Measurements from ENCODE around the gene CNTN5.
"Not testable (repeated sequence)": the region's sequence is repeated elsewhere in the genome, so short reads cannot be mapped to it uniquely, and the experiment has no call there.

The CNTN5 gene

DNA sequence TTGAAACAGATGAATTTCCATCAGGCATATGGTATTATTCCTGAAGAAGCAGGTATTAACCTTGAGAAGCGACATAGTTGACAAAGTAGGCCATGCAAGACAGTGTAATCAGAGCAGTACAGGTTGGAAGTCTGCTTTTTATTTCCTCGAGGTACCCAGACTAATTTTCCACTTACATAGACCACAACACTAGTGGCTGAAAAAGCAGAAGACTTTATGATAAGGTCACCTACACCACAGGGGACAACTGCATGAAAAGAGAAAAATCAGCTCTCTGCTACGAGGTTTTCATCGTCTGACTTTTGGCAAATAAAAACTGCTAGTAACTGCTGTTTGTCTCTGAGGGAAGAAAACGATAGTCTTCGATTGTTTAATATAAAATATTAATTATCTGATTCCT is 77.5 kb downstream of the CNTN5 start:
- no peak overlapping the region for H3K4me3 ChIP-seq (ENCODE audit: control insufficient read depth, low read depth, low read length)
- TF ChIP-seq CTCF (IDR thresholded peaks at IDR 0.05; ENCODE audit: control insufficient read depth, insufficient read depth, low read depth, low read length, missing control alignments): no peak
- no peak for DNase-seq (ENCODE audit: low read depth)

- TF ChIP-seq CTCF (IDR thresholded peaks at IDR 0.05; ENCODE audit: control insufficient read depth, insufficient read depth, low read depth, low read length, missing control alignments): no peak
- H3K4me3 ChIP-seq (ENCODE audit: control insufficient read depth, low read depth, low read length): no peak overlapping the region
- DNase-seq (ENCODE audit: low read depth): no peak
Measured at GRCh38 chr11:99098751-99099150, 78.0 kb downstream of the CNTN5 start.

GRCh38 chr11:99117603-99118002 is 96.9 kb downstream of the CNTN5 start:
- H3K4me3 ChIP-seq (ENCODE audit: control insufficient read depth, low read depth, low read length): no peak overlapping the region
- no peak for DNase-seq (ENCODE audit: low read depth)
- no peak for TF ChIP-seq CTCF (IDR thresholded peaks at IDR 0.05; ENCODE audit: control insufficient read depth, insufficient read depth, low read depth, low read length, missing control alignments)

DNA sequence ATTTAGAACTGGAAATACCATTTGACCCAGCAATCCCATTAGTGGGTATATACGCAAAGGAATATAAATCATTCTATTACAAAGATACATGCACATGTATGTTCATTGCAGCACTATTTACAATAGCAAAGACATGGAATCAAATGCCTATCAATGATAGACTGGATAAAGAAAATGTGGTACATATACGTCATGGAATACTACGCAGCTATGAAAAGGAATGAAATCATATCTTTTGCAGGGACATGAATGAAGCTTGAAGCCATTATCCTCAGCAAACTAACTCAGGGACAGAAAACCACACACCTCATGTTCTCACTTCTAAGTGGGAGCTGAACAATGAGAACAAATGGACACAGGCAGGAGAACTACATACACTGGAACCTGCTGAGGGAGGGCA is 113.1 kb downstream of the CNTN5 start:
- DNase-seq (ENCODE audit: low read depth); H3K4me3 ChIP-seq (ENCODE audit: control insufficient read depth, low read depth, low read length): not testable (repeated sequence)

DNA sequence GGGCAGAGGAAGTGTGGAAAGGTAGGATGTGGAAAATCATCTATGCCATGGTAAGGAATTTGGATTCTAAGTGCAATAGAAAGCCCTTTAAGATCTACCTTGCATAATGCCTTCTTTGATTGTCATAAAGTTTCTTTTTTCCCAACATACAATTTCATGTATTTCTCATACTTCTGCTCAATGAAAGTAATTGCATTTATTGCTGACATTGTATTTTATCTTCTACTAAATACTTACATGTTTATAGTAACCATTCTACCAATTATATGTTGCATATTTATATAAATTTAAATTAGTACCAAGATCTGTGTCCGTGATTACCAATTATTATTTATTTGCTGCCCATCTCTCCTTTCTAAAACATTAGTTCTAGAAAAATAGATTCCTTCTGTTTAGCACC is 114.8 kb downstream of the CNTN5 start:
- H3K4me3 ChIP-seq (ENCODE audit: control insufficient read depth, low read depth, low read length): no peak overlapping the region
- TF ChIP-seq CTCF (IDR thresholded peaks at IDR 0.05; ENCODE audit: control insufficient read depth, insufficient read depth, low read depth, low read length, missing control alignments): no peak
- DNase-seq (ENCODE audit: low read depth): no peak

- DNase-seq (ENCODE audit: low read depth): no peak
- no peak for TF ChIP-seq CTCF (IDR thresholded peaks at IDR 0.05; ENCODE audit: control insufficient read depth, insufficient read depth, low read depth, low read length, missing control alignments)
- H3K4me3 ChIP-seq (ENCODE audit: control insufficient read depth, low read depth, low read length): no peak overlapping the region
Measured at GRCh38 chr11:99142237-99142636, 121.5 kb downstream of the CNTN5 start.

- DNase-seq (ENCODE audit: low read depth): no peak
- H3K4me3 ChIP-seq (ENCODE audit: control insufficient read depth, low read depth, low read length): no peak overlapping the region
- TF ChIP-seq CTCF (IDR thresholded peaks at IDR 0.05; ENCODE audit: control insufficient read depth, insufficient read depth, low read depth, low read length, missing control alignments): no peak
Measured at GRCh38 chr11:99148352-99148751, 127.6 kb downstream of the CNTN5 start.

Data from AG09309 (cell line).